Middle frontal gyrus (tissue), 1 donor: Measurements from ENCODE around the gene TCF7.

Source experiments
- DNase-seq: peaks from one replicate; pipeline ENCODE4 v3.0.0-alpha.2; 2015; ENCODE audit warnings: low spot score; ENCODE audit errors: extremely low spot score

The TCF7 gene

GRCh38 chr5:134131165-134131564 is 16.7 kb downstream of the TCF7 start:
- no peak for DNase-seq

GRCh38 chr5:134131578-134132350 is 17.3 kb downstream of the TCF7 start:
- no peak for DNase-seq

- DNase-seq: no peak
Observed at GRCh38 chr5:134132372-134133187, 18.1 kb downstream of the TCF7 start.

- DNase-seq: no peak
Observed at GRCh38 chr5:134133188-134133994, 18.9 kb downstream of the TCF7 start.

- no peak for DNase-seq
Observed at GRCh38 chr5:134133995-134134541, 19.6 kb downstream of the TCF7 start.

GRCh38 chr5:134135091-134135655 is 20.7 kb downstream of the TCF7 start:
- no peak for DNase-seq

GRCh38 chr5:134136221-134136631 is 21.7 kb downstream of the TCF7 start:
- no peak for DNase-seq

GRCh38 chr5:134136771-134137170 is 22.3 kb downstream of the TCF7 start:
- no peak for DNase-seq

GRCh38 chr5:134138416-134139376 is 24.2 kb downstream of the TCF7 start:
- DNase-seq: no peak

GRCh38 chr5:134139377-134139851 is 24.9 kb downstream of the TCF7 start:
- no peak for DNase-seq

GRCh38 chr5:134139891-134140469 is 25.5 kb downstream of the TCF7 start:
- no peak for DNase-seq

GRCh38 chr5:134140530-134141201 is 26.2 kb downstream of the TCF7 start:
- DNase-seq: no peak

GRCh38 chr5:134141331-134142050 is 27.0 kb downstream of the TCF7 start:
- no peak for DNase-seq

- no peak for DNase-seq
Observed at GRCh38 chr5:134142052-134142451, 27.6 kb downstream of the TCF7 start.

- no peak for DNase-seq
Observed at GRCh38 chr5:134142806-134143205, 28.3 kb downstream of the TCF7 start.

- DNase-seq: no peak
Observed at GRCh38 chr5:134143431-134143830, 28.9 kb downstream of the TCF7 start.

- no peak for DNase-seq
Observed at GRCh38 chr5:134143944-134144941, 29.8 kb downstream of the TCF7 start.
